ENCODE measurements around the gene GPR37. TPM values are rescaled to one million over a fixed set of nuclear protein-coding genes. Genes with fewer than 3 reads are reported as not detected.

Gene GPR37
- total RNA-seq, 2 donors from 2014 or later = 1.6 to 69.4 TPM

GRCh38 chr7:124796771-124797170, 31.2 kb upstream of the GPR37 start:
- Histone ChIP-seq H3K36me3 (no peaks in the 10 kb centered on the region), H3K27ac (no peak overlapping the region), H3K4me3 (no peak overlapping the region), H3K4me1 (replicated peaks) (no peaks in the 10 kb centered on the region), H3K9me3 (no peaks in the 10 kb centered on the region), H3K27me3 (replicated peaks; ENCODE audit: insufficient read depth) (no peaks in the 10 kb centered on the region)
- intact Hi-C loops (cut with DNase I) = no loop called here
- 13% methylated on average over 2 of the region's 2 CpGs for WGBS
- DNase-seq (ENCODE audit: low spot score) = no peak
- no peak for TF ChIP-seq POLR2A (IDR thresholded peaks at IDR 0.05)
- TF ChIP-seq POLR2AphosphoS5 (IDR thresholded peaks at IDR 0.05) = no peak
- TF ChIP-seq, protein P1, sequence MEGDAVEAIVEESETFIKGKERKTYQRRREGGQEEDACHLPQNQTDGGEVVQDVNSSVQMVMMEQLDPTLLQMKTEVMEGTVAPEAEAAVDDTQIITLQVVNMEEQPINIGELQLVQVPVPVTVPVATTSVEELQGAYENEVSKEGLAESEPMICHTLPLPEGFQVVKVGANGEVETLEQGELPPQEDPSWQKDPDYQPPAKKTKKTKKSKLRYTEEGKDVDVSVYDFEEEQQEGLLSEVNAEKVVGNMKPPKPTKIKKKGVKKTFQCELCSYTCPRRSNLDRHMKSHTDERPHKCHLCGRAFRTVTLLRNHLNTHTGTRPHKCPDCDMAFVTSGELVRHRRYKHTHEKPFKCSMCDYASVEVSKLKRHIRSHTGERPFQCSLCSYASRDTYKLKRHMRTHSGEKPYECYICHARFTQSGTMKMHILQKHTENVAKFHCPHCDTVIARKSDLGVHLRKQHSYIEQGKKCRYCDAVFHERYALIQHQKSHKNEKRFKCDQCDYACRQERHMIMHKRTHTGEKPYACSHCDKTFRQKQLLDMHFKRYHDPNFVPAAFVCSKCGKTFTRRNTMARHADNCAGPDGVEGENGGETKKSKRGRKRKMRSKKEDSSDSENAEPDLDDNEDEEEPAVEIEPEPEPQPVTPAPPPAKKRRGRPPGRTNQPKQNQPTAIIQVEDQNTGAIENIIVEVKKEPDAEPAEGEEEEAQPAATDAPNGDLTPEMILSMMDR (IDR thresholded peaks at IDR 0.05) = no peak

GRCh38 chr7:124792696-124793095, 27.1 kb upstream of the GPR37 start:
- H3K27ac ChIP-seq = no peak overlapping the region
- H3K36me3 ChIP-seq = no peaks in the 10 kb centered on the region
- H3K4me3 ChIP-seq = no peak overlapping the region
- intact Hi-C loops (cut with DNase I) = no loop called here
- TF ChIP-seq POLR2AphosphoS5 (IDR thresholded peaks at IDR 0.05) (no peak), POLR2A (IDR thresholded peaks at IDR 0.05) (no peak)
- TF ChIP-seq, protein P1 (IDR thresholded peaks at IDR 0.05) = no peak
- no peaks in the 10 kb centered on the region for H3K4me1 ChIP-seq (replicated peaks)
- no peaks in the 10 kb centered on the region for H3K9me3 ChIP-seq
- DNase-seq (ENCODE audit: low spot score) = no peak
- 91% methylated on average over 3 of the region's 3 CpGs for WGBS
- no peaks in the 10 kb centered on the region for H3K27me3 ChIP-seq (replicated peaks; ENCODE audit: insufficient read depth)

DNA sequence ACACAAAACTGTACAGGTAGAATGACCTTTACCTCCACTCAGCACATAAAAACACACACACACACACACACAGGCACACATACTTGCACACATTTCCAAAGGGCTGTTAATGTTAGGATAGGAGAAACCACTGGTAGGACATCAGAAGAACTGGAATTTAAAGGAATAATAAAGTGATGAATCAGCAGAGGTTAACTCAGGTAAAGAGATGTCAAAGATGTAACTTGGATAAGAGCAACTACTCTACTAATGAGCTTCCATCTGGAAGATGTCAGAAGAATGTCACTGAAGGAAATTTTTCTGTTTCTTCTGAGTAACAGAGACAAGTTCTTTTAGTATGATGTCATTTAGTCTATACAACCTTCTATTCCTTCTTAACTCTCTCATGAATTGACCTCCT, 26.4 kb upstream of the GPR37 start:
- Histone ChIP-seq H3K9me3 (no peaks in the 10 kb centered on the region), H3K36me3 (no peaks in the 10 kb centered on the region), H3K27me3 (replicated peaks; ENCODE audit: insufficient read depth) (no peaks in the 10 kb centered on the region), H3K4me1 (replicated peaks) (no peaks in the 10 kb centered on the region), H3K4me3 (no peak overlapping the region), H3K27ac (no peak overlapping the region)
- TF ChIP-seq POLR2AphosphoS5 (IDR thresholded peaks at IDR 0.05) = no peak
- intact Hi-C loops (cut with DNase I) = no loop called here
- DNase-seq (ENCODE audit: low spot score) = no peak

DNA sequence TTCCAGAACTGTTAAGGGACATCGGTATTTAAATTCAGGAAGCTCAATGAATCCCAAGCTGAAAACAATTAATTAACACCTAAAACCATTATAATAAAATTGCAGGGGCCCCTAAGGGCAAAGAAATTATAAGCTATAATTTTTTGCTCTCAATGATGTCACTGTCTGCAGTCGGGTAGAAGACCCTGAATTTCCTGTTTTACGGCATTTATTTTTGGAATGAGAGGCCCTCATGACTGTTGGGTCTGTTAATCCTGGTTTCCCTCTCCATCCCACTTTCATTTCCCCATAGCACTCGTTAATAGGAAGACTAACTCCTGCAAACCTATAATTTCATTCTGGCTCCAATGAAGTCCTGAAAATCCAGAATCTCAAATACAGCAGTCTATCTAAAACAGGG, 25.8 kb upstream of the GPR37 start:
- Histone ChIP-seq H3K9me3 (no peaks in the 10 kb centered on the region), H3K36me3 (no peaks in the 10 kb centered on the region), H3K4me1 (replicated peaks) (no peaks in the 10 kb centered on the region), H3K4me3 (no peak overlapping the region), H3K27ac (no peak overlapping the region), H3K27me3 (replicated peaks; ENCODE audit: insufficient read depth) (no peaks in the 10 kb centered on the region)
- no peak for DNase-seq (ENCODE audit: low spot score)
- TF ChIP-seq, protein P1 (IDR thresholded peaks at IDR 0.05) = no peak
- no peak for TF ChIP-seq POLR2AphosphoS5 (IDR thresholded peaks at IDR 0.05)
- TF ChIP-seq POLR2A (IDR thresholded peaks at IDR 0.05) = no peak
- intact Hi-C loops (cut with DNase I) = no loop called here
- 69% methylated on average over 4 of the region's 4 CpGs for WGBS

DNA sequence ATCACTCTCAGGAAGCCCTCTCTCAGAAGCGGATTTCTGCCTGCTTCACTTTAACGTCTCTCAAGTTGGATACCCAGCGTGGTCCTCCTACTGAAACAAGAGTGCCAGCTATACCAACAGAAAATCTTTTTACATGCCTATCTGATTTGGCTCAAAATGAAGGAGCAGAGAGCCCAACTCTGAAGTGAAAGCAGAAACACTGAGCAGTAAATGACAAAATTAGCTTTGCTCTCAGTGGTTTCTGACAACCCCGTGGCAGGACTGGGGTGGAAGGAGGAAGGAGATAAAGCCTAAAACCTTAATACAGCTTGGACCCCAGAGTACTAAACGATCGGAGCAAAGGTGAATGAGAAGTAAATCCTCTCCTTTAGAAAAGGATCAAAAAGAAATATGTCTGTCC, 25.1 kb upstream of the GPR37 start:
- Histone ChIP-seq H3K27me3 (replicated peaks; ENCODE audit: insufficient read depth) (no peaks in the 10 kb centered on the region), H3K27ac (no peak overlapping the region), H3K4me1 (replicated peaks) (no peaks in the 10 kb centered on the region), H3K4me3 (no peak overlapping the region), H3K36me3 (no peaks in the 10 kb centered on the region), H3K9me3 (no peaks in the 10 kb centered on the region)
- DNase-seq (ENCODE audit: low spot score) = no peak
- intact Hi-C loops (cut with DNase I) = no loop called here
- TF ChIP-seq POLR2AphosphoS5 (IDR thresholded peaks at IDR 0.05) (no peak), POLR2A (IDR thresholded peaks at IDR 0.05) (no peak)
- TF ChIP-seq, protein P1 (IDR thresholded peaks at IDR 0.05) = no peak
- WGBS = 22% methylated on average over 6 of the region's 6 CpGs

Data from prostate gland (tissue), 2 donors.